ENCODE data around the gene GMDS. TPM values are rescaled to one million over a fixed set of nuclear protein-coding genes. Genes with fewer than 3 reads are reported as not detected.

Gene GMDS
- total and polyA plus RNA-seq, 4 donors = 7.3 to 28.3 (median 16.1) TPM

DNA sequence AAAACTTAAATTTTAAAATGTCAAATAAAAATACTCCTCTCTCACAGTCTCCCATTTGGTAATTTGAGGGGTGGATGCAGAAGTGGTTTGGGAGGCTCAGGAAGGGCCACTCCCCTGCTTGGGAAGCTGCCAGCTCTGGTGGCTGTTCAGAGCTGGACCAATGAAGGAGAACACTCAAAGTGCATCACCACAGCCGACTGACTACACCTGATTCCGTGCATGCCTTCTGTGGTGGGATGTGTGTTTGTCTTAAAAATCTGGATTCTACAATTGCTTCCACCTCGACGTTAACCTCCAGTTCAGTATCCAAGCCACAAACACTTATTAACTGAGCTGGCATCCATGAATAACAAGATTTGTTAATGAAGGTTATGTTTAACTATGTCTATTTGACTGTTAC, 498.4 kb downstream of the GMDS start:
- Histone ChIP-seq H3K4me1 (ENCODE audit: control insufficient read depth in 5 of 5, insufficient read depth in 5 of 5, low read length in 5 of 5) (peaks cover 0 to 2% (median 0%) of the 10 kb centered on the region in 5 donors), H3K36me3 (ENCODE audit: control insufficient read depth in 4 of 4, insufficient read depth in 4 of 4, low read length in 4 of 4) (peaks cover 0 to 2% (median 0%) of the 10 kb centered on the region in 4 donors), H3K27me3 (ENCODE audit: control insufficient read depth in 3 of 3, insufficient read depth in 3 of 3, low read length in 2 of 3) (no peaks in the 10 kb centered on the region), H3K4me3 (no peak overlapping the region), H3K9me3 (ENCODE audit: control insufficient read depth in 4 of 4, insufficient read depth in 3 of 4, low read length in 3 of 4) (no peaks in the 10 kb centered on the region), H3K27ac (ENCODE audit: low read depth in 1 of 2, low read length in 1 of 2) (no peak overlapping the region), H3K9ac (ENCODE audit: insufficient read depth in 1 of 2, low read length in 2 of 2) (no peak overlapping the region)
- DNase-seq = no peak
- 78 to 86% methylated on average over 4 of the region's 4 CpGs for WGBS, 2 donors
- ATAC-seq (ENCODE audit: insufficient read depth, low FRiP score) = no peak
- TF ChIP-seq, protein P1, sequence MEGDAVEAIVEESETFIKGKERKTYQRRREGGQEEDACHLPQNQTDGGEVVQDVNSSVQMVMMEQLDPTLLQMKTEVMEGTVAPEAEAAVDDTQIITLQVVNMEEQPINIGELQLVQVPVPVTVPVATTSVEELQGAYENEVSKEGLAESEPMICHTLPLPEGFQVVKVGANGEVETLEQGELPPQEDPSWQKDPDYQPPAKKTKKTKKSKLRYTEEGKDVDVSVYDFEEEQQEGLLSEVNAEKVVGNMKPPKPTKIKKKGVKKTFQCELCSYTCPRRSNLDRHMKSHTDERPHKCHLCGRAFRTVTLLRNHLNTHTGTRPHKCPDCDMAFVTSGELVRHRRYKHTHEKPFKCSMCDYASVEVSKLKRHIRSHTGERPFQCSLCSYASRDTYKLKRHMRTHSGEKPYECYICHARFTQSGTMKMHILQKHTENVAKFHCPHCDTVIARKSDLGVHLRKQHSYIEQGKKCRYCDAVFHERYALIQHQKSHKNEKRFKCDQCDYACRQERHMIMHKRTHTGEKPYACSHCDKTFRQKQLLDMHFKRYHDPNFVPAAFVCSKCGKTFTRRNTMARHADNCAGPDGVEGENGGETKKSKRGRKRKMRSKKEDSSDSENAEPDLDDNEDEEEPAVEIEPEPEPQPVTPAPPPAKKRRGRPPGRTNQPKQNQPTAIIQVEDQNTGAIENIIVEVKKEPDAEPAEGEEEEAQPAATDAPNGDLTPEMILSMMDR (IDR thresholded peaks at IDR 0.05; ENCODE audit: control extremely low read depth, extremely low read depth) = no peak

DNA sequence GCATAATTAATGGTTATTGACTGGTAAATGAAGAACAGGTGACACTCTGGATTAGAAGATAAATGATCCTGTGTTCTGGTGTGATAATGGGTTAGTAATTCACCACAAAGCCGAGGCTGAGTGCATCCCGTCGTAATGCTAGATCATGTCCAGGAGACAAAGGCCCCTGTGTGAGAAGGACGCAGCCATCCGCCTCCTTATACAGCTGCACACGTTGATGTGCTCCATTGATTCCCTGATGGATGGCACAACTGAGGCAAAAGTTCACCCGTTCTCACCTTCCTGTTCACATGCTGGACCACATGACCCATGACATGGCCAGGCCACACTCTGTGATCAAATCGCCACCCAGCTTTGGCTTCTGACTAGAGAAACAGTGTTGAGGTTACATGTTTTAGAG, 499.6 kb downstream of the GMDS start:
- WGBS, 2 donors = 87 to 89% methylated on average over 8 of the region's 8 CpGs
- Histone ChIP-seq H3K9me3 (ENCODE audit: control insufficient read depth in 4 of 4, insufficient read depth in 3 of 4, low read length in 3 of 4) (no peaks in the 10 kb centered on the region), H3K27me3 (ENCODE audit: control insufficient read depth in 3 of 3, insufficient read depth in 3 of 3, low read length in 2 of 3) (no peaks in the 10 kb centered on the region), H3K4me1 (ENCODE audit: control insufficient read depth in 5 of 5, insufficient read depth in 5 of 5, low read length in 5 of 5) (peaks cover 0 to 2% (median 0%) of the 10 kb centered on the region in 5 donors), H3K36me3 (ENCODE audit: control insufficient read depth in 4 of 4, insufficient read depth in 4 of 4, low read length in 4 of 4) (peaks cover 0 to 2% (median 0%) of the 10 kb centered on the region in 4 donors), H3K27ac (ENCODE audit: low read depth in 1 of 2, low read length in 1 of 2) (no peak overlapping the region), H3K4me3 (no peak overlapping the region), H3K9ac (ENCODE audit: insufficient read depth in 1 of 2, low read length in 2 of 2) (no peak overlapping the region)
- TF ChIP-seq, protein P1 (IDR thresholded peaks at IDR 0.05; ENCODE audit: control extremely low read depth, extremely low read depth) = no peak
- ATAC-seq (ENCODE audit: insufficient read depth, low FRiP score) (no peak), DNase-seq (no peak)

DNA sequence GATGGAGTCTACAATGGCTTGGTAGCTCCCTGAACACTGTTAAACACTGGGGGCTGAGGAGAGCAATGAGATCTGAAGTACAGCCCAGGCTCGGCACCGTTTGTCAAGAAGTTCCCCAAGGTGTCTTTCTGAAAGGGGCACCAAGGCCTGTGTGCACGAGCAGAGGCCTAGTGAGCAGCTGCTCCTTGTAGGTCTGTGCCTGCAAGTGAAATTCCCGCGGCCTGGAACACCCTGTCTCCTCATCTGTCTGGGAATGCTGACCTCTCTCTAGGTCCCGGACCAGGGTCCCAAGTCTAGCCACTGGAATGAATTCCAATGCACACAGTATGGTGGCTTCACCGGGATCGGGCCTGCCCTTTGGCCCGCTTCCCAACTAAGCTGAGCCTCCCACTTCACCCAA, 500.9 kb downstream of the GMDS start:
- Histone ChIP-seq H3K4me3 (no peak overlapping the region), H3K27me3 (ENCODE audit: control insufficient read depth in 3 of 3, insufficient read depth in 3 of 3, low read length in 2 of 3) (no peaks in the 10 kb centered on the region), H3K27ac (ENCODE audit: low read depth in 1 of 2, low read length in 1 of 2) (no peak overlapping the region), H3K9ac (ENCODE audit: insufficient read depth in 1 of 2, low read length in 2 of 2) (no peak overlapping the region), H3K36me3 (ENCODE audit: control insufficient read depth in 4 of 4, insufficient read depth in 4 of 4, low read length in 4 of 4) (peaks cover 0 to 2% (median 0%) of the 10 kb centered on the region in 4 donors), H3K4me1 (ENCODE audit: control insufficient read depth in 5 of 5, insufficient read depth in 5 of 5, low read length in 5 of 5) (peaks cover 0 to 2% (median 0%) of the 10 kb centered on the region in 5 donors), H3K9me3 (ENCODE audit: control insufficient read depth in 4 of 4, insufficient read depth in 3 of 4, low read length in 3 of 4) (no peaks in the 10 kb centered on the region)
- DNase-seq (no peak), ATAC-seq (ENCODE audit: insufficient read depth, low FRiP score) (no peak)
- WGBS, 2 donors = 93 to 97% methylated on average over 9 of the region's 9 CpGs
- TF ChIP-seq, protein P1 (IDR thresholded peaks at IDR 0.05; ENCODE audit: control extremely low read depth, extremely low read depth) = no peak

DNA sequence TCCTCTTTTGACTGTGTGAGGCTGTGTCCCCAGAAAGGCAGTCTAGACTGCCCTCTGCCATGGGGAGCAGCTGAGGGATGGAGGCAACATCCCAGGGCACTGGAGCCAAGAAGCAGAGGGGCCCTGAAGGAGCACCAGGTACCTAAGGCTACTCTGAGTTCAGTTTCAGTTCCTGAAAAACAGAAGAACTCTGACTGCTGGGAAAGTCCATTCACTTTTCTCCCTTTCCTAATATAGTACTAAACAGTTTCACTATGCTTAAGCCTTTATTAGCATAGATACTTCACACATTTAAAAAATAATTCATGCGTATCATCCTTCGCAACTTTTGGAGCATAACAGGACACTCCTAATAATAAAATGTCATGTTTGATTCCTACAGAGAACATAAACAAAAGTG, 505.7 kb downstream of the GMDS start:
- TF ChIP-seq, protein P1 (IDR thresholded peaks at IDR 0.05; ENCODE audit: control extremely low read depth, extremely low read depth) = no peak
- ATAC-seq (ENCODE audit: insufficient read depth, low FRiP score) = no peak
- H3K36me3 ChIP-seq (ENCODE audit: control insufficient read depth in 4 of 4, insufficient read depth in 4 of 4, low read length in 4 of 4) = no peaks in the 10 kb centered on the region
- no peak overlapping the region for H3K27ac ChIP-seq (ENCODE audit: low read depth in 1 of 2, low read length in 1 of 2)
- H3K4me3 ChIP-seq = no peak overlapping the region
- H3K9me3 ChIP-seq (ENCODE audit: control insufficient read depth in 4 of 4, insufficient read depth in 3 of 4, low read length in 3 of 4) = peaks cover 0 to 2% (median 0%) of the 10 kb centered on the region in 4 donors
- DNase-seq = no peak
- 91 to 98% methylated on average over 2 of the region's 2 CpGs for WGBS, 2 donors
- H3K4me1 ChIP-seq (ENCODE audit: control insufficient read depth in 5 of 5, insufficient read depth in 5 of 5, low read length in 5 of 5) = no peaks in the 10 kb centered on the region
- no peak overlapping the region for H3K9ac ChIP-seq (ENCODE audit: insufficient read depth in 1 of 2, low read length in 2 of 2)
- no peaks in the 10 kb centered on the region for H3K27me3 ChIP-seq (ENCODE audit: control insufficient read depth in 3 of 3, insufficient read depth in 3 of 3, low read length in 2 of 3)

Data from lung (tissue), 12 donors.